CD14-positive monocyte (primary cell): Measurements from ENCODE around the gene CHD1. TPM values are rescaled to one million over a fixed set of nuclear protein-coding genes. Genes with fewer than 3 reads are reported as not detected.

ENCODE experiments used
- DNase-seq, 3 donors: peaks; one replicate each; pipeline ENCODE4 v3.0.0-alpha.2; 2011 to 2022
- H2AFZ ChIP-seq: 2 replicates; pipeline ENCODE4 v1.6.0; 2012; ENCODE audit warnings: mild to moderate bottlenecking, low read depth, low read length, inconsistent platforms; ENCODE audit not compliant: insufficient read depth, poor library complexity, severe bottlenecking
- H3K27ac ChIP-seq, 2 donors: 1 replicate in 1 of 2; 2 replicates in 1 of 2; pipeline ENCODE4 v1.5.1; 2012 to 2013; ENCODE audit warnings: low read length in 2 of 2, control low read depth in 1 of 2, inconsistent platforms in 1 of 2, low read depth in 1 of 2, mild to moderate bottlenecking in 1 of 2
- H3K27me3 ChIP-seq, 2 donors: one replicate each; pipeline versions ENCODE4 v1.6.0 to v1.6.1; 2011 to 2013; ENCODE audit warnings: low read length in 2 of 2; ENCODE audit not compliant: control insufficient read depth in 2 of 2, insufficient read depth in 2 of 2
- H3K36me3 ChIP-seq, 2 donors: replicated peaks in 1 of 2; 1 replicate in 1 of 2; 2 replicates in 1 of 2; pipeline versions ENCODE4 v1.5.1 to v1.6.1; 2012 to 2013; ENCODE audit warnings: low read length in 2 of 2, control low read depth in 1 of 2, inconsistent platforms in 1 of 2, mild to moderate bottlenecking in 1 of 2; ENCODE audit not compliant: insufficient read depth in 2 of 2, control insufficient read depth in 1 of 2
- H3K4me1 ChIP-seq, 2 donors: 1 replicate in 1 of 2; 2 replicates in 1 of 2; pipeline versions ENCODE4 v1.5.1 to v1.6.1; 2012 to 2013; ENCODE audit warnings: low read length in 2 of 2, control low read depth in 1 of 2, inconsistent platforms in 1 of 2, mild to moderate bottlenecking in 1 of 2, moderate library complexity in 1 of 2; ENCODE audit not compliant: insufficient read depth in 2 of 2, control insufficient read depth in 1 of 2
- H3K4me2 ChIP-seq: replicated peaks from 2 replicates; pipeline ENCODE3; 2012; ENCODE audit warnings: low read length, moderate library complexity, mild to moderate bottlenecking; ENCODE audit not compliant: poor library complexity, severe bottlenecking; ENCODE audit errors: extremely low read depth
- H3K4me3 ChIP-seq, 3 experiments: fragments of 200-600 bp in 1 of 3; sonication (generic) in 1 of 3; replicated peaks in 1 of 3; 1 replicate in 2 of 3; 2 replicates in 1 of 3; pipeline ENCODE4 v1.5.1; 2011 to 2013; ENCODE audit warnings: low read length in 3 of 3, mild to moderate bottlenecking in 3 of 3, control low read depth in 2 of 3, low read depth in 2 of 3, inconsistent platforms in 1 of 3, moderate library complexity in 1 of 3
- H3K79me2 ChIP-seq: 2 replicates; pipeline ENCODE4 v1.6.0; 2012; ENCODE audit warnings: mild to moderate bottlenecking, control low read depth, inconsistent platforms, low read length, moderate library complexity; ENCODE audit not compliant: insufficient read depth
- H3K9ac ChIP-seq: 2 replicates; pipeline ENCODE4 v1.6.0; 2017; ENCODE audit warnings: low read length, mild to moderate bottlenecking; ENCODE audit not compliant: insufficient read depth, poor library complexity, severe bottlenecking
- H3K9me3 ChIP-seq, 2 donors: replicated peaks in 1 of 2; 1 replicate in 1 of 2; 2 replicates in 1 of 2; pipeline versions ENCODE4 v1.5.1 to v1.6.1; 2012 to 2013; ENCODE audit warnings: low read length in 2 of 2, control low read depth in 1 of 2; ENCODE audit not compliant: control insufficient read depth in 1 of 2, insufficient read depth in 1 of 2
- H4K20me1 ChIP-seq: 2 replicates; pipeline ENCODE4 v1.6.0; 2012; ENCODE audit warnings: mild to moderate bottlenecking, low read length, control low read depth, moderate library complexity; ENCODE audit not compliant: insufficient read depth
- H3K27ac Mint-ChIP-seq, 7 donors: one replicate each; pipeline ENCODE4 v1.8.0; 2020; ENCODE audit warnings: mild to moderate bottlenecking in 7 of 7, mixed read lengths in 7 of 7, moderate library complexity in 6 of 7, inconsistent platforms in 2 of 7
- H3K27me3 Mint-ChIP-seq, 3 donors: one replicate each; pipeline ENCODE4 v1.8.0; 2021 to 2022; ENCODE audit warnings: low read depth in 3 of 3, mild to moderate bottlenecking in 3 of 3, mixed read lengths in 3 of 3, moderate library complexity in 3 of 3, inconsistent platforms in 1 of 3
- H3K36me3 Mint-ChIP-seq, 2 donors: one replicate each; pipeline ENCODE4 v1.8.0; 2020; ENCODE audit warnings: mixed read lengths in 2 of 2, inconsistent platforms in 1 of 2, mild to moderate bottlenecking in 1 of 2
- H3K4me1 Mint-ChIP-seq: one replicate; pipeline ENCODE4 v1.8.0; 2020; ENCODE audit warnings: mild to moderate bottlenecking, mixed read lengths
- H3K4me3 Mint-ChIP-seq, 2 donors: one replicate each; pipeline ENCODE4 v1.8.0; 2020; ENCODE audit warnings: mild to moderate bottlenecking in 2 of 2, mixed read lengths in 2 of 2, moderate library complexity in 1 of 2
- H3K9me3 Mint-ChIP-seq, 7 donors: one replicate each; pipeline ENCODE4 v1.8.0; 2020 to 2022; ENCODE audit warnings: mixed read lengths in 7 of 7, mild to moderate bottlenecking in 6 of 7, moderate library complexity in 6 of 7, inconsistent platforms in 2 of 7
- CTCF ChIP-seq: fragments of 200-600 bp; IDR thresholded peaks from one replicate; pipeline ENCODE4 v1.8.0; 2022; ENCODE audit warnings: antibody characterized with exemption, mild to moderate bottlenecking
- WGBS: methylation state at CpG from one replicate; pipeline ENCODE4 v1.1.5; 2013; ENCODE audit warnings: missing lambda C conversion rate; ENCODE audit not compliant: insufficient coverage; 5-methylcytosine and 5-hydroxymethylcytosine counted together
- intact Hi-C, 2 donors: fragments of 100-400 bp; cut with micrococcal nuclease; formaldehyde crosslinking; loops; one replicate each; pipeline versions ENCODE4 v1.15.0 to v1.15.1; 2023
- polyA plus RNA-seq, 3 donors: library from polyadenylated mRNA; depleted of rRNA in 1 of 3; unstranded in 2 of 3; stranded (reverse) in 1 of 3; fragments of 300-500 nt in 2 of 3; fragments of >200 nt in 1 of 3; fragmentation: Illumina TruSeq in 2 of 3; gene quantifications; 1 replicate in 2 of 3; 2 replicates in 1 of 3; pipeline ENCODE4 v1.2.3, GENCODE V29; 2012 to 2021

The CHD1 gene
- polyA plus RNA-seq, 3 donors, result 3.1 to 45.7 (median 6.7) TPM

- Histone ChIP-seq H3K36me3 (peaks cover 94 to 97% of the 10 kb centered on the region in 2 donors), H3K4me1 (no peaks in the 10 kb centered on the region), H3K9me3 (no peaks in the 10 kb centered on the region), H3K27me3 (no peaks in the 10 kb centered on the region), H3K4me3 (no peak overlapping the region), H3K79me2 (no peaks in the 10 kb centered on the region), H4K20me1 (peaks cover 70% of the 10 kb centered on the region), H3K9ac (no peak overlapping the region), H2AFZ (no peak overlapping the region), H3K4me2 (no peak overlapping the region), H3K27ac (peak overlapping the region in 1 of 2 donors; percentile 13)
- no peak for DNase-seq
- Mint-ChIP-seq H3K27me3 (no peaks in the 10 kb centered on the region), H3K4me3 (no peak overlapping the region), H3K36me3 (peaks cover 80 to 96% of the 10 kb centered on the region in 2 donors), H3K9me3 (peaks cover 0 to 2% (median 0%) of the 10 kb centered on the region in 7 donors), H3K4me1 (no peaks in the 10 kb centered on the region), H3K27ac (peak overlapping the region in 2 of 7 donors; percentile 46 to 52)
- intact Hi-C loops, result no loop called here
- TF ChIP-seq CTCF, result no peak
These were observed 48.2 kb downstream of the CHD1 start for GRCh38 chr5:98880598-98880997.

GRCh38 chr5:98880151-98880550, 48.7 kb downstream of the CHD1 start:
- H3K4me1 ChIP-seq, result no peaks in the 10 kb centered on the region
- H3K36me3 ChIP-seq, result peaks cover 94 to 97% of the 10 kb centered on the region in 2 donors
- no peak overlapping the region for H3K9ac ChIP-seq
- peak overlapping the region in 1 of 2 donors; percentile 13 for H3K27ac ChIP-seq
- H3K4me3 Mint-ChIP-seq, result no peak overlapping the region
- H3K27me3 Mint-ChIP-seq, result no peaks in the 10 kb centered on the region
- H4K20me1 ChIP-seq, result peaks cover 73% of the 10 kb centered on the region
- H3K79me2 ChIP-seq, result peaks cover 3% of the 10 kb centered on the region
- no peak overlapping the region for H2AFZ ChIP-seq
- peak overlapping the region in 1 of 7 donors; percentile 52 for H3K27ac Mint-ChIP-seq
- H3K4me1 Mint-ChIP-seq, result no peaks in the 10 kb centered on the region
- H3K9me3 ChIP-seq, result no peaks in the 10 kb centered on the region
- TF ChIP-seq CTCF, result no peak
- H3K9me3 Mint-ChIP-seq, result peaks cover 0 to 2% (median 0%) of the 10 kb centered on the region in 7 donors
- H3K4me3 ChIP-seq, result no peak overlapping the region
- no CpG with 5 or more reads among the region's 3 CpGs for WGBS
- no peak overlapping the region for H3K4me2 ChIP-seq
- no peaks in the 10 kb centered on the region for H3K27me3 ChIP-seq
- no peak for DNase-seq
- intact Hi-C loops, result no loop called here
- peaks cover 81 to 96% of the 10 kb centered on the region in 2 donors for H3K36me3 Mint-ChIP-seq
